HG02885 (cell line): ENCODE data around the gene FHDC1.

Experiments used
- ATAC-seq: cut with Tn5 transposase; IDR thresholded peaks from one replicate; pipeline ENCODE4 v1.9.1; 2021; ENCODE audit warnings: mild to moderate bottlenecking; ENCODE audit not compliant: unreplicated experiment, poor library complexity

The FHDC1 gene

DNA sequence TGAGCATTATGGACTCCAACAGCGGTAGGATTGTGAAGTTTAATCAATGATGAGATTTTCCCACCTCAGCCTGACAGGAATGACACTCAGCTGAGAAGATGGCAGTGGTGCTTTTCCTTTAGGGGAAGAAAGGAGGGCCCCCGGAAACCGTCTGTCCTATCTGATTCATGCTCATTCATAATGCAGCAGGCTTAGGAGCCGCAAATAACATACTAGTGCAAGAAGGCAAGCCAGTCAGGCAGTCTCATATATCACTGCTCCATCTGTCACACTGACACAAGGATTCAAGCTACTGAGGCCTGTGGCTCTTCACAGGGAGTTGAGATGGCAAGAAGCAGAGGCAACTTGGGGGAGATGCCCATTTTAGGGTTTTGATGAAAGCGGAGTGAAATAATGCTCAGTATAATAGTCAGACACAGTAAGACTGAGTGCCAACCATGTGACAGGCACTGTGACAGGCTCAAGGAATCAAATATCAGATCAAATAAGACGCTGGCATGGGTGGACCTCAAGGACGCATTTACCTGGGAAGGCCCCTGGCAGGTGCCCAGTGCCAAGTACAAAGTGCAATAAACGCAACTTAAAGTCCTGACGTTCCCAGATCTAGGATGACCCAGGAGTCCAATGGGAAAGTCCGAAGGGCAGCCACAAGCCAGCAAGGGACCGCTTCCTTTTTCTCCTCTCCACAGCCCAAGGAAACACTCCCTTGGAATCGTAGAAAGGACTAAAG, 63.4 kb downstream of the FHDC1 start:
- no peak for ATAC-seq

DNA sequence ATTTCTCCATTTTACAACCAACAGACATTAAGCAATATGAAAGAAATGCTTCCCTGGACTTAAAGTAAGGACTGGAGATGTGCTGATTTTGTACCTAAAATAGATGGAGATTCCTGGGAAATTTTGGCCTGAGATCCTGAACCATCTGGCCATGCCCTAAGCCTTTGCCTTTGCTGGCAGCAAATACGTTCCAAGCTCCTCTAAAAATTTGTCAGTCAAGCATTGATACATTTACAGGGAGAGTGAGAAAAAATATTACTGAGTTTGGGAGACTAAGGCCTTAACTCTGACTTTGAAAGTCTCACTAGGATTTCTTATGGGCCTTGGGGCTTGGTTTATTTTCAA, 63.9 kb downstream of the FHDC1 start:
- ATAC-seq: no peak

DNA sequence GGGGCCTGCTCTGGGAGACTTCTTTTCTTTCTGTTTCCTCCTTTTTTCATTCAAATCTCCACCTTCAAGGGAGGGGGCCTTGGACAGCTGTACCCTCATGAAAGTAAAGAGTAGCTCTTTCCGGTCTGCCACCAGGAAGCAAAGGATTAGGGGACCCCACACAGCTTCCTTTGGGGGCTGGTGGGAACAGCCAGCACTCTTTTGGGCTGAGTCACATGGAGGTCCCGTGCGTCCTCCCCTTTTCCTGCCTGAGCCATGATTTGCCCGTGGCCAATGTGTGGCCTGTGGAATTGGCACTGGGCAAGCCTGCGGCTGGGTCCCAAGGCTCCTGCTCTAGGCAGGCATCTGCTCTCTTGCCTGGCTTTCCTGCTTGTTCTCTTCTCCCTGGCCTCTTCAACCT, 65.5 kb downstream of the FHDC1 start:
- no peak for ATAC-seq

DNA sequence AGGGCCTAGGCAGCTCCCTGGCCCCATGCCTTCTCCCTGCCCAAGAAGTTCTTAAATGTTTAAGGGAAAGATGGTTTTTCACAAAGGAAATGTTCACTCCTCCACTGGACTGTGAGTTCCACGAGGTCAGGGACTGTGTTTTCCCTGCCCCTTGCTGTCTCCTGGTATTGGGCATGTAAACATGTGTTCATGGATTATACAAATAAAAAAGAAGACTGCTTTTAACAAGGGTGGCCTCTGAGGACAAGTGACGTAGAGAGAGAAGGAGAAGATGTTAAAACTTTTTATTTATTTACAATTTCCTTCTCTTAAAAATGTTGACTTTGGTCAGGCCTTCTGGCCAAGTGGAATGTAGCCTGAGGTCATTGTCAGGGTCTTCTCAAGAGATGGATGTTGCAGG, 66.0 kb downstream of the FHDC1 start:
- ATAC-seq: no peak

DNA sequence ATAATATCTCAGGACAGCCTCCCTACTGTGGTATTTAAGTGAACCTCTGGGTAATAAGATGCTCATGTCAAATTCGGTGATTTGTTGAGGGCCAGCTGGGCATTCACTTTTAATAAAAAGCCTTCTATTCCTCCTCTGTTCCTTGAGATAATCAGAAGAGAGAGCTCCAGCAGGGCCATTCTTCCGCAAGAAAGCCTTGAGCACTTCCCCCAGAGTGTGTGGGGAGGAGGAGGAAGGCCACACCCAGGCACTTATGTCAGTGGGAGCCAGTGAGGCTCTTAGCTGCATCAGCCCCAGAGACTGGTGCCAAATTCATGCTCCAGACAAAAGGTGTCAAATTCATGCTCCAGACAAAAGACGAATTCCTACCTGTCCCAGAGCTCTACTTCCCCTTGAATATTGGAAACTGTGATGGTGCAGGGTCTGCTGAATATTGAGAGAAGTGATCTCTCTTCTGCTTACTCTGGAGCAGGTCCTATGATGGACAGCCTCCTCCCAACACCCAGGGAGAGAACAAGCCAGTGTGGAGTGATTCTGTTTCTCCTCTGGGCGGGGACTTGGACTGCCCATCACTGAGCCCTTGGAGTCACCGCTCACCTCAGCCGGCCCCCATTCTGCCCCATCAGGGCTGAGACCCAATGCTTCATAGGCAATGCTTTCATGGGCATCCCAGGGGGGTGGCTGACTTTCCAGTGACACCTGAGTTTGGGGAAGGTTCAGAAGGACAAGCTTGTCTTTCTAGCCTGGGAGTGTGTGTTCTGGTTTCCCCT, 68.1 kb downstream of the FHDC1 start:
- no peak for ATAC-seq

DNA sequence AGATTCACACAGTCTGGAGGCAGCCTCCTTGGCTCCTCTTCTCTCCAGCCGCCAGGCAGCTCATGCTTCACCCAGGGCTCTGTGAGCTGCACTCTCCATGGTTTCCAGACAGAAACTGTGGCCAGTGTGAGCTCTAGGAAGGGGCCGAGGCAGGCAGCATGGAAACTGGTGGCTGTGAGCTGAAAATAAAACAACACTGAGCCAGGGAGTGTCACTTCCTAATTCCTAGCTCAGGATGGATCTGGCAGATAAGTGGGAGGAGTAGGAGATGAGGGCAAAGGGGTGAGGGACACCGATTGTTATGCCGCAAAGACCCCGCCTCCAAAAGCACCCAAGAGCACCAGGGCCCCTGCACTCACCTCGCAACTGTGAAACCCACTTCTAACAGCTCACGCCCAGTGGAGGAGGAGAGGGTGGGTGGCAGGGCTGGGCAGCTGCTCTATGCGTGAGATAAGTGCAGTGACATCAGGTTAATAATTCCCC, 69.8 kb downstream of the FHDC1 start:
- no peak for ATAC-seq

DNA sequence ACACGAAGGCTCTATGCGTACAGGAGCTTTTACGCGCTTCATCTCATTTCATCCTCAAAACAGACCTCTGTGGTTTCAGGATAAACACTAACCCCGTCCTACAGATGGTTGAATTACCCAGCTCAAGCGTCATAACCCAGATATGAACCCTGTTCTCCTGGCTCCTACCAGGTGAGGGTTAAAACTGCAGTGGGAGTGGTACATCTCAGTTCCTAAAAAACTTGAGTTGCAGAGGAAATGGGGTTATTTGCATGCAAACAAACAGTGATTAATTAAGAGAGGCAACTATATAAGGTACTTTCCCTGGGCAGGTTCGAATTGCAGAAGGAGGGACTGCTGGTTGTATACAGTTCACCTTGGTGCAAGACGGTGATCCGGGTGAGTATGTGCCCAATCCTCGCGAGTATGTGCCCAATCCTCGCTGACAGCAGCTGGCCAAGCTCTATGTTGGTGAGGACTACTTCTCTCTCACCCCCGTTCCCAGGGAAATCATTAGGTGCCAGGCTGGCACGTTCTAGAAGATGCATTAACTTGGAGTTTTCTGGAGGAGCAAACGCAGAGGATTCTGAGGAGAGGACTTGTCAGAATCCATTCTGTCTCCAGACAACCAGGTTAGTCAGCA, 72.6 kb downstream of the FHDC1 start:
- ATAC-seq: no peak

DNA sequence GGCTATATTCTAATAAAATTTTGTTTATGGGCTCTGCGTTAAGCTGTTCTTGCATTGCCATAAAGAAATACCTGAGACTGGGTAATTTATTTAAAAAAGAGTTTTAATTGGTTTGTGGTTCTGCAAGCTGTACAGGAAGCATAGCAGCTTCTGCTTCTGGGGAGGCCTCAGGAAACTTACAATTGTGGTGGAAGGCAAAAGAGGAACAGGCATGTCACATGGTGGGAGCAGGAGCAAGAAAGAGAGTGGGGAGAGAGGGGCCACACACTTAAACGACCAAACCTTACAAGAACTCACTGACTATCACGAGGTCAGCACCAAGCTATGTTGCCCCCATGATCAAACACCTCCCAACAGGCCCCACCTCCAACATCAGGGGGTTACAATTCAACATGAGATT, 74.0 kb downstream of the FHDC1 start:
- ATAC-seq: no peak

DNA sequence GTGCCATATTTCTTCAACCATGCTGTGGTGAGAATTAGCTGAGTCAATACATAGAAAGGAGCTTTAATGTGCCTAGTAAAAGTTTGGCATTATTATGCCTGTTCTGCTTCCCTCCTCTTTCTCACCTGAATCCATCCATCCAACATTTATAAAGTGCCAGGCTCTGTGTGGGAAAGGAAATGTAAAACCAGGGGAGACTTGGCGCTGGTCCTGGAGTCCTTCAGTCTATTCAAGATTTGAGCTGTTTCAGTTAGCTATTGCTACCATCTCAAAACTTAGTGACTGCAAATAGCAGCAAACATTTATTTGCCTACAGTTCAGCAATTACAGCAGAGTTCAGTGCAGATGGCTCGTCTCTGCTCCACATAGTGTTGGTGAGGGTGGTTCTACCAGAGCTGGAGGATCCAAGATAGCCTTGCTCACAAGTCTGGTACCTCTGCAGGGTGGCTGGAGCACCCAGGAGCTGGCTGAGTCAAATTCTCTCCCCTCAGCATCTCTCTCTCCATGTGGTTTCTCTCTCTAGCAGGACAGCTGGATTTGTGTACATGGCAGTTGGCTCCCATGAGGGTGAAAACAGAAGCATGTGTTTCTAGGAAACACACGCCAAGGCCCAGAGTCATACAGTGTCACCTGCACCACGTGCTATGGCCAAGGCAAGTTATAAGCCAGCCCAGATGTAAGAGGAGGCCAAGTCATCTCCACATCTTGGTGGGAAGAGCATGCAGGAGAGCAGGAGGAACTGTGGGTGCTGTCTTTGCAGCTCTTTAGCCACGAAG, 77.3 kb downstream of the FHDC1 start:
- no peak for ATAC-seq

DNA sequence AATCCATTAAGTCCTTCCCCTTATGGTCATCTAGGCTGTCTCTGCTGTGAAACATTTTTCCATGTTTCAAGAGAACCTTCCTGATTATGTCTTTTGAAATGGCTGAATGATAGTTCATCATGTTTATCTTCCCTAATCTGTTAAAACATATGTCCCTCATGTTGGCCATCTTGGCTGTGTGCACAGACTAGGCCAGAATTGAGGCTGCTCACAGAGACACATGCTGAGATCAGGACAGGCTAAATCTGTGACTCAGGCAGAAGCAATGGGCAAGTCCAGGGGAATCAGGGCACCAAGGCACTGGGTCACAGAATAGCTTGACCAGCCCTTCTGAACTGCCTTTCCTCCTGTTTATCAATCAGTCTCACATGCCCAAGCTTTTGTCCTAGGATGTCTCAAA, 78.3 kb downstream of the FHDC1 start:
- ATAC-seq: no peak

DNA sequence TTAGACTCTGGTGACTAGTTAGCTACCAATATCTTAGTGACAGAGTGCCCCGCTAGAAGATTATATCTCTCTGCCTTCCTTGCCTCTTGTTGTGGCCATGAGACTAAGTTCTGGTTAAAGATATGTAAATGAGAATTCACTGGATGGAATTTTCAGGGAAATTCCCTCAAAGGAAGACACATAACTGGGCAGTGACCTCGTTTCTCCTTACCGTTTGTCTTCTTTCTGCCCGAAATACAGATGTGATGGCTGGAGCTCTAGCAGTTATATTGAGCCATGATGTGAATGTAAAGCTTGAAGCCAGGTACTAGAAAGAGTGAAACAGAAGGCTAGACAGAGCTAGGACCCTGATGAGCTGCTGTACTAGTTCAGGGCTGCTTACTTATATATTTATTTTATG, 80.5 kb downstream of the FHDC1 start:
- no peak for ATAC-seq

DNA sequence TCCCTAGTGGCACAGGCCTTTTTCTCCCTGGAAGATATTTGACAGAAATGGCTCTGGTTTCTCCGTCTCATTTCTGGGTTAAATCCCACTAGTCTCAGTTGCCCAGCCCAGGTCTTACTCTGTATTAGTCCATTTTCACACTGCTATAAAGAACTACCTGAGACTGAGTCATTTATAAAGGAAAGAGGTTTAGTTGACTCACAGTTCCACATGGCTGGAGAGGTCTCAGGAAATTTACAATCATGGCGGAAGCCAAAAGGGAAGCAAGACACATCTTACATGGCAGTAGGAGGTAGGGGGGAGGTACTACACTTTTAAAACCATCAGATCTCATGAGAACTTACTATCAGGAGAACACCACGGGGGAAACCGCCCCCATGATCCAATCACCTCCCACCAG, 81.9 kb downstream of the FHDC1 start:
- no peak for ATAC-seq

DNA sequence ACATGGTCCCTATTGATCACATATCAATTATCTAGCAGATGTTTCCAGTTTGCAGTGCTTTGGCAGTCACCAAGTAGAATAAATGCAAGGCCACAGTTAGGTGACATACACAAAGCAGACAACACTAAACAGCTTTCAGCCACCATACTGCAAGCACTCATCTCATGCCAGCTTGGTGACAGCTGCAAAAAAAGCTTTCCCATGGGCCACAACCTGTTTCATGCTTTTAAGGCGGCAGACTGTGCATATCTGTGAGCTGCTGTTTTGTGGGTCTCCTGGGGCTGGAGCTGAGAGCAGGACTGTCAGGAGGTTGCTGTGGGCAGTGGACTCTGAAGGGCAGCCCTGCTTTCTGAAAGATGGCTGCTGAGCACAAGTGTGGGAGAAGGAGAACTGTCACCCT, 82.6 kb downstream of the FHDC1 start:
- ATAC-seq: no peak

DNA sequence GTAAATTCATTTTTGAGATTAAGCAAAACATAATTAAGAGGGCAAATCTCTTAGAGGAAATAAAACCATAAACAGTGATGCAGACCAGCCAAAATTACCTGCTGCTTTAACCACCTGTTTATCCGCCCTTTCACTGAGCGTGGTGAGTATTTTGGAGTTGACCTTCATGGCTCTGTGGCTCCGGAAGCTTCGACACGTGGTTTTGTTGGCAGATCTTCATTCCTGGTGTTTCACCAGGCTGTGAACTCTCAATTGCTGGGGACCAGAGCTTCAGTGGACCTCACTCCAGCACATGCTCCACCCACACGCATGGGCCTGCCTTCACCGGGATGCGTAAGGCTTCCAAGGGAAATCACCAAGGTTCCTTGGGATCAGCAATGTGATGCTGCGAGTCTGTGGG, 83.8 kb downstream of the FHDC1 start:
- ATAC-seq: no peak

DNA sequence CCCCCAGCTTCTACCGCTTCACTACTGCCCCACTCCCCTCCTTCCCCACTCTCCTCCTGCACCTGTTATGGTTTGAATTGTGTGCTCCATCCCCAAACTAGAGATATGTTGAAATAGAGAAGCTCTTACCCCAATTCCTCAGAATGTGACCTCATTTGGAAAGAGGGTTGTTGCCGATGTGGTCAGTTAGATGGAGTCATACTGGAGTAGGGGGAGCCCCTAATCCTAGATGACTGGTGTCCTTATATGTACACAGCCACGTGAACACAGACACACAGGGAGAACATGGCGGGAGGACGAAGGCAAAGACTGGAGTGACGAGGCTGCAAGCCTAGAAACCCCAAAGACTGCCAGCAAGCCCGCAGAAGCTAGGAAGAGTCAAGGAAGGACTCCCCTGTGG, 84.3 kb downstream of the FHDC1 start:
- ATAC-seq: no peak

DNA sequence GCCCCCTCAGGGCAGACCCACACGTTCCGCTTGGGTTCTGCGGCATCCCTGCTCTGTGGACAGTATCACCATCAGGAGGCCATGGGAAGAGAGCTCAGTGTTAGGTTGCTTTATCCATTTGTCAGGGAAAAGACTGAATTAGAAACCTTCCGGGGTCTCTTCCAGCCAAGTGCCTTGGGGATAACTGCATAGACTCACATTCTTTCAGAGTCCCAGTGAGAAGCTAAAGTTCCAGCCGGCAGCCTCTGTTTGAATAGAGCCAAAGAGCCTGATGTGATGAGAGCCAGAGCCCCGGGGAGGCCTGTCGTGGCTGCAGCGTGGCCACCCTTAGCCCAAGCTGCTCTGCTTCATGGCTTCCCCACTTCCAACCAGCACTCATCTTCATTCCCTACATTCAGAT, 85.2 kb downstream of the FHDC1 start:
- ATAC-seq: no peak

DNA sequence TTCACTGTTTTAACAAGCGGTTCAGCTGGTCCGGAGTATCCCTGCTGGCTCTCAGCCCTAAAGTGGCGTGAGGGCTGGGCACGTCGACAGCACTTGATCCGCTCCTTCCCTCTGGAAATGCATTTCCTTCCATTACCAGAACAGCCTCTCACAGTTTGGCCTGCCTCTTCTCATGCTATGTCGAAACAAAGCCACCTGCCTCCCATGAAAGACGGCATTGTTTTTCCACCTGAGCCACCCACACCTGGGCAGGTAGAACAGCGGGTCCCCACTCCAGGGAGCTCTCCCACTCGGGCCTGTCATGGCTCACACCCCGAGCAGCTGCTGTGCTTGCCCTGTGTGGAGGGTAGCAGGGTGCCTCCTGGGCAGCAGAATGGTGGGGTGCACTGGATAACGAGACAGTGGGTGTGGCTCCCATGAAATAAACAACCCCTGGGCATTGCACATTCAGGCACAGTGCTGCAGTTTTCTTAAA, 86.2 kb downstream of the FHDC1 start:
- no peak for ATAC-seq

DNA sequence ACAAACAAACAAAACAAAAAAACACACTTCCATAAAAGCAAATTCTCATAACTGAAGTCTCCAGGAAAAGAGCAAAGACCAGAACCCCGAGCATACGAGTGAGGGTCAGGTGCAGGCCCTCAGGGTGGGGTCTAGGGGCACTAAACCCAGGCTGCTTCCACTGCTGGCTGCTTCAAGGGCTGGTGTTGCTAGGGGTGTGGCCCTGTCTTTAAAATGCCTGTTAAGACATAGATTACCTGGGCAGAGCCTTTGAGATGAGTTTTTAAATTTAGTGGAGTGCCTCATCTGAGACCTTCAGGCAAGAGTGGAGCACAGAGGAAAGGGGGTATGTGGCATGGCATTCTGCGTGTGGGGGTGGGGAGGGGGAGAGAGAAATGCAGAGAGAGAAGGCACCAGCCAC, 87.0 kb downstream of the FHDC1 start:
- no peak for ATAC-seq

DNA sequence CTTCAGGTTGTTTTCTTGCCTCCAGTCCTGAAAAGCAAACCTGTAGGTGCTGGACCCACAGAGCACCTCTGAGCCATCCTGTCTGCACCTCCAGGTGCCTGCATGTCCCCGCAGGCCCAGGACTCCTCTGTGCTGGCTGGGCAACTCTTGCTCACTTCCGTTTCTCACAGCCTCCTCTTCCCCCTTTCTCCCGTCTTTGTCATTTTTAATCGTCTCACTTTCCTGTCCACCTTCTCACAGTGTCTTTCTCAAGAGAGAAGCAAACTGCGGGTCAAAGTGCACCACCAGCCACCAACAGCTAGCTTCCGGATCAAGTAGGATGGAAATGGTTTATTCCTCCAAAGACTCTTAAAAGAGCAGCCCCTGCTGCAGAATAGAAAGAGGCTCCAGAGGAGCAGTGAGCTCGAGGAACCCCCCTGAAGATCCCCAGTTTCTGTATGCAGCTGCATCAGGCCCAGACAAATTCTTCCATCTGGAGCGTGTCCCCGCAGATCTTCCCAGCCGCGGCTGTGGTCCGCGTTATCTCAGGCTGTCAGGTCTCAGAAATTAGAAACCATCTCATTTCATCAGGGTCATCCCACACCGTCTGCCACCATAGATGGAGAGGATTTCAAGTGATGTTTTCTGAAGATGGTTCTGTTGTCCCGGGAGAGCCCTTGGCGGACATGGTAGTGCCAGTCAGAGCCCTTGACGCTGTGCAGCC, 87.7 kb downstream of the FHDC1 start:
- no peak for ATAC-seq

DNA sequence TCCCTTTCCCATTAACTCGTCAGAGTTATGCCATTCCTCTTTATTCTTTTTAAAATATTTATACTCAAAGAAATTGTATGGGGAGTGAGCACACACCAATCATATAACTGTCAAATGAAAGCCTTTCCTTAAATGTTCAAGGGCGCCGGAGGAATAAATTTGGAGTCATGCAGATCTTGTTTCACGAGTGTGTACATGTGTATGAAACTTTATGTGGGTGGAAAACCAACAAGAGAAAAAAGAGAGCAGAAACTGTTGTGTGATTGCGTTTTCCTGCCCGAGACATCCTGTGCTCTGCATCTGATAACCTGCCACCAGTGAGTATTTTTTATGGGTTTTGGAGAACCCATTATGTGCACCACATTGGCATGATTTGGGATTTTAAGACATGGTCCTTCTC, 88.3 kb downstream of the FHDC1 start:
- no peak for ATAC-seq
